H1 (cell line): ENCODE data around the gene CST11. TPM values are rescaled to one million over a fixed set of nuclear protein-coding genes. Genes with fewer than 3 reads are reported as not detected.

Source experiments
- CTBP2 ChIP-seq: IDR thresholded peaks from 2 replicates; pipeline ENCODE4 v1.7.0; 2011; ENCODE audit warnings: borderline replicate concordance, mild to moderate bottlenecking, moderate library complexity, mixed read lengths, low read length; ENCODE audit not compliant: insufficient read depth, insufficient read length
- EP300 ChIP-seq, 2 experiments: IDR thresholded peaks; 1 replicate in 1 of 2; 2 replicates in 1 of 2; pipeline ENCODE4 v1.6.1; 2011 to 2012; ENCODE audit warnings: low read depth in 2 of 2, low read length in 2 of 2, mild to moderate bottlenecking in 2 of 2, borderline replicate concordance in 1 of 2, inconsistent platforms in 1 of 2, moderate library complexity in 1 of 2
- FOSL1 ChIP-seq: IDR thresholded peaks from 2 replicates; pipeline ENCODE4 v1.6.1; 2011; ENCODE audit warnings: mild to moderate bottlenecking, low read depth, low read length, moderate library complexity; ENCODE audit not compliant: insufficient read depth
- NANOG ChIP-seq: IDR thresholded peaks from 2 replicates; pipeline ENCODE4 v1.6.1; 2011; ENCODE audit warnings: low read length, low read depth, mild to moderate bottlenecking, inconsistent platforms; ENCODE audit not compliant: insufficient read depth, poor library complexity, severe bottlenecking
- RFX5 ChIP-seq: IDR thresholded peaks from 2 replicates; pipeline ENCODE4 v1.6.1; 2011; ENCODE audit warnings: low read depth, low read length, improper control_type of control experiment, borderline replicate concordance
- SIN3A ChIP-seq, 2 experiments: IDR thresholded peaks in 1 of 2; conservative IDR thresholded peaks in 1 of 2; 2 replicates each; pipeline ENCODE4 v1.6.1; 2011 to 2012; ENCODE audit warnings: low read length in 2 of 2, improper control_type of control experiment in 1 of 2, low read depth in 1 of 2, mild to moderate bottlenecking in 1 of 2
- polyA plus RNA-seq, 7 experiments: library from polyadenylated mRNA; depleted of rRNA in 3 of 7; stranded (reverse) in 5 of 7; unstranded in 2 of 7; fragments of >200 nt in 5 of 7; fragments of 200-250 nt in 2 of 7; gene quantifications; 1 replicate in 5 of 7; 2 replicates in 1 of 7; 4 replicates in 1 of 7; pipeline versions ENCODE4 v1.2.1 to v1.2.3, GENCODE V29; 2011 to 2013; ENCODE audit warnings: missing spikeins in 2 of 7, mixed read lengths in 2 of 7
- total RNA-seq: library from RNA; stranded (reverse); fragmentation: NEBNext Ultra II Directional; extraction: Animal tissue kit (Norgen Biotek cat#: 25700); gene quantifications from 2 replicates; pipeline ENCODE4 v1.2.1, GENCODE V29; 2021

CST11 gene
- total and polyA plus RNA-seq, 2 of the 8 experiments (the other 6 are each of a cell fraction or from before 2014, with no cell fraction given), result 2.0 TPM; not detected in 1

GRCh38 chr20:23414526-23415188 is 38.0 kb downstream of the CST11 start (continued):
- TF ChIP-seq EP300 (IDR thresholded peaks at IDR 0.05; ENCODE audit: borderline replicate concordance in 1 of 2, low read depth in 2 of 2, low read length in 2 of 2), result no peak
- no peak for TF ChIP-seq NANOG
- no peak for TF ChIP-seq FOSL1
- TF ChIP-seq RFX5, result no peak
- TF ChIP-seq SIN3A (conservative IDR thresholded peaks at IDR 0.05 in 1 of 2, IDR thresholded peaks at IDR 0.05 in 1 of 2; ENCODE audit: low read depth in 1 of 2, low read length in 2 of 2), result no peak
- no peak for TF ChIP-seq CTBP2
